Suppressor macrophage treated with lipopolysaccharide for 1 hour (primary cell): ENCODE measurements around the gene DHPS.
"Not testable (repeated sequence)": the region's sequence is repeated elsewhere in the genome, so short reads cannot be mapped to it uniquely, and the experiment has no call there.

Experiments
- DNase-seq, 3 donors: peaks; one replicate each; pipeline ENCODE4 v3.0.0-alpha.2; 2020 to 2022

Gene DHPS

DNA sequence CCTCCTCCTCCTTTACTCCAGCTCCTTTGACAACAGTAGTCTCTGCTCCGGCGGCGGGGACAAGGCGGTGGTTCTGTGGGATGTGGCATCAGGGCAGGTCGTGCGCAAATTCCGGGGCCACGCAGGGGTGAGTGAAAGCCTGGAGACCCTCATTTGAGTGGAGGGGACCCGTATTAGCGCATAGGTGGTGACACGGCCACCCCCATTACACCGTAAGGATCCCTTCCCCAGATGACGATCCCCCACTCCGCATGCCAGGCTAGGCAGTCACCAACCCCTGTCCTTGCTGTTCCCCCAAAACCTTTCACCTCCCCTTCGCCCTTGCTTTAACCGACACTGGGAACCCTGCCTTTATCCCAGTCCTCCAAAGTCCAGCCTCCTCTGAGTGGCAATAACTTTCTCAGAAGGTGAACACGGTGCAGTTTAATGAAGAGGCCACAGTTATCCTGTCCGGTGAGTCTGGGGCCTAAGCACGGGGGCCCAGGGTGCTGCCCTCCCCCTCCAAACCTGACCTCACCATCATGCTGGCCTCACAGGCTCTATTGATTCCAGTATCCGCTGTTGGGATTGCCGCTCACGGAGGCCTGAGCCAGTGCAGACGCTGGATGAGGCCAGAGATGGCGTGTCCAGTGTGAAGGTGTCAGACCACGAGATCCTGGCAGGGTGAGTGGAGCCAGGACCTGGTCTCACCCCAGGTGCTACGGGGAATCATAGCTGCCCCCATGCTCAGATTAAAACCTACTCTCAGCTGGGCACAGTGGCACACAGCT is 11.3 kb downstream of the DHPS start:
- DNase-seq = no peak

DNA sequence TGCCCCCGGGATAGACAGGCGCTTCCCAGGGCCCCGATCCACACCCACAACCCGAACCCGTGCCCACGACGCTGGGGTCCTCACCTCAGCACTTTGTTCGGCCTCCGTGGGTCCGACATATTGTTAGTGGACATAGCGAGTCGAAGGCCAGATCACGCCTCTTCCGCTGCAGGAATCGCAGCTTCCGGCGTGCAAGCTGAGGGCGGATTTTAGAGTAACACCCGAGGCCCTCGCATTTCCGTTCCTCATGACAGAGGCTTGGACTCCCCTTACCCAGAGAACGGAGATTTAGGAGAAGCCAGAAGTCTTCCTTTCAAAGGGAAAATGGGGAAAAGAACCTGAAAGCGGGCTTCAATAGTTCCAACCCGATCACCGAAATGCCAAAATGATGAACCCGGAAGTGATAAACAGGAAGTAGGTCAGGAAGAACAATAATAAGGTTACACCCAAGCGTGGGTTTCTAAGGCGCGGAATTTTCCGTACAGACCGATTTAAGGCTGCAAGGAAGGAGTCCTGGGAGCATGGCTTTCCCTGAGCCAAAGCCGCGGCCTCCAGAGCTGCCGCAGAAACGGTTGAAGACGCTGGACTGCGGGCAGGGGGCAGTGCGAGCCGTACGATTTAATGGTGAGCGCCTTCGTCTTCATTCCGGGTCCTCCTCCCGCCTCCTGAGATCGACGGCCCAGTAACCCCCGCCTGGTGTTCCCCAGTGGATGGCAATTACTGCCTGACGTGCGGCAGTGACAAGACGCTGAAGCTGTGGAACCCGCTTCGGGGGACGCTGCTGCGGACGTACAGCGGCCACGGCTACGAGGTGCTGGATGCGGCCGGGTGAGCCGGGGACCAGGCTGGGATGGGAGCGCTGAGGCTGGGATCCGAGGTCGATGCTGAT is 12.2 kb downstream of the DHPS start:
- DNase-seq = peak; percentile 89 to 90 (median 89)

DNA sequence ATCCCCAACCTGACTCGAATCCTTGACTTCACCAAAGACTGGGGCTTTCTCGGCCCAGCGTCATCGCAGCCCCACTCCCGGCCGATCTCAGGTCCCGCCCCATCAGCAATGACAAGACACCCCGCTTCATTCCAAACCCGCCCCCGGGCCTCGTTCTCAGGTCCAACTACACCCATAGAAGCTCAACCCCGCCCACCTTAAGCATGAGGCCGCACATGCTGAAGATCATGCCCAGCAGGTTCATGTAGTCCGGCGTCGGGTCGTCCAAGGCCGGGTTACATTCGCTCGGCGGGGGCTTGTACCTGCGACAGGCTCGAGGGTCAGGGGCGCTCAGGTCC is 12.8 kb downstream of the DHPS start:
- DNase-seq = peak; percentile 80 to 90 (median 82)

DNA sequence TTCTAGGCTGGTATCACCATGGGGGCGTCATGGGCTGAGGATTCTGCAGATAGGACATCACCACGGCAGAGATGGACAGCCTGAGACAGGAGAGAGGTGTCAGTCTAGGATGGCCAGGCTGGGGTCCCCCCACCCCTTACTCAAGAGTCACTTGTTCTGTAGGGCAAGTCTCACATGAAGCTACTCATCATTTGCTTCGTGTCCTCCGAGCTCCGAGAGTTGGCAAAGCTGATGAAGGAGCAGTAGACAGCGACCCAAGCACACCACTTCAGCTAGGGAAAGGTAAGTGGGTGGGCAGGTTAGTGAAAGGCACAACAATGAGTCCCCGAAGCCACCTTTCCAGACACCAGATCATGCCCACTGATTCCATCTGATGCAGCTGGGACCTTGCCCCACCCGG is 13.3 kb downstream of the DHPS start:
- no peak for DNase-seq

DNA sequence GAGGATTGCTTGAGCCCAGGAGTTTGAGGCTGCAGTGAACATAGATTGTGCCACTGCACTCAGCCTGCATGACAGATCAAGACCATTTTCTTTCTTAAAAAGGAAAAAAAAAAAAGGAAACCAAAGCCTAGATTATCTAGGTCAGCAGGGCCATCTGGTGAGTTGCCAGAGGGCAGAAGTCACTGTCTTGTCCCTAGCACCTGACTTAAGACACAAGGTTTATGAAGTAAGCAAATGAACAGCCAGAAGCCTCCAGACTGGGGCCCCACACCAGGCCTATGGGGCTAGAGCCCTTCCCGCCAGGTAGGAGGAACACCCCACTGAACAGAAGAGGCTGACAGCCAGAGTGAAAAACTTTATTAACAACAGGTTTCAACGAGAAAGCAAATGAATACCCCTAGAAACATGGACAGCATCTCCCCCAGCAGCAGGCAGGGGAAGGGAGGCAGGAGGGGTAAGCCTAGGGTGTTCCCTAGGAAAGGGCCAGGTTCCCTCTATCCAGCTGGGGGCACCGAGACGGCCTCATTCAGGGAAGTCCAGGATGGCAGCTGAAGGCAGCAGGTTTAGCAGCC is 13.9 kb downstream of the DHPS start:
- peak in 1 of 3 donors; percentile 10 for DNase-seq

DNA sequence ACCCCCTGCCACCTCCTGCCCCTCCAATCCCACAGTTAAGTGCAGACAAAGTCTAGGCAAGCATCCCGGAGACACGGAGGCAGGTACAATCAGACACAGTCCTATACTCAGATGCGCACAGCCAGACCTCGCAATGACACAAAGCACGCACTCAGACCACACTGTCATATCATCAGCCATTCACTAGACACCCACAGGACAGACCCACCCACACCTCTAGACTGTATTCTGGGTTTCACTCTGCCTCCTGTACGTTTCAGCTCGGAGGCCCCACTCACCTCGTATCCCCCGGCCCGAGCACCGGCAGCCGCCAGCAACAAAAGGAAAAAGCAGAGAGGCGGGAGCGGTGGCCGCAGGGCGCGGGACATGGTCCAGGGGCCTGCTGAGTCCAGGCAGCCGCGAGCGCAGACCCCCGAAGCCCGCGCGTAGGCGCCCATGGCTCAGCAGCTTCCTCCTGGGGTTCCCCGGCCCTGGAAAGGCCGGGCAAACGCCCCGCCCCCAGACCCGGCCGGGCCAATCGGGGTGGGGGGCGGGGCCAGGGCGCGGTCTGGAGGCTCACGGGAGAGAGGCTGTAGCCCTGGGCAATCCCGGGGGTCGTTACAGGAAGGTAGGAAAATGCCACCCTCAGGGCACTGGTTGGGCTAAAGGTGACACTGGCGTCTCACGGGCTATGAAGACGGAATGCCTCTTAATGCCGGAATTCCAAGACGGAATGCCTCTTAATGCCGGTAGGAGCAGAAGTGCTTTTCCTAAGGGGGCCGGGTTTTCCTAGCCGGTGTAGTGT is 15.2 kb downstream of the DHPS start, which contains the start of the genes MAN2B1 and WDR83:
Gene MAN2B1 (minus strand): TSS at position 478 of the 784 bp plus-strand sequence. CDS start 41 bp downstream, at position 437.
Gene WDR83 (plus strand): TSS at position 543 of the 784 bp plus-strand sequence. CDS start 2,984 bp downstream, outside the sequence.
- DNase-seq = peak; percentile 93 to 98 (median 96)

DNA sequence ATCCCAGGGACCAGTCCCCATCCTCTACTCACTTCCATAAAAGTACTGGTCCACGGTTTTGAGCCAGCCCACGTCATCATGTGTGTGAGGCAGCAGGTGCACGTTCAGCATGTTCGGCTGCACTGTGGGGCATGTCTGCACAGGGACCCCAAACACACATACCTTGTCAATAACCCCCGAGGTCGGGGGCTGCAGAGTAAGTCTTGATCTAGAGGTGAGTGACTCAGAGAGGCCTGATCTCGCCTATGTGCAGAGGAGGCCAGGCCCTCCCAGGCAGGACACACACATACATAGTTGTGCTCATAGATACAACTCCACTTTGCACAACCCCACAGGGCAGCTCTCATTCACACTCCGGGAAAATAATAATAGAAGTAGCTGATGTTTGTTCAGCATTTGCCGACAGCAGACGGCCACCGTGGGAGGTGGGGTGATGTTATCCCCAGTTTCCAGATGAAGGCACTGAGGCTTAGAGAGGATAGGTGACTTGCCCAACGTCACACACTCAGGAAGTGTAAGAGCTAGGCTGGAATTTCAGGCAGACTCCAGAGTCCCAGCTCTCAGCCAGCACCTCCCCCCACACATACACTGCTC is 15.9 kb downstream of the DHPS start:
- peak; percentile 51 to 53 (median 52) for DNase-seq

DNA sequence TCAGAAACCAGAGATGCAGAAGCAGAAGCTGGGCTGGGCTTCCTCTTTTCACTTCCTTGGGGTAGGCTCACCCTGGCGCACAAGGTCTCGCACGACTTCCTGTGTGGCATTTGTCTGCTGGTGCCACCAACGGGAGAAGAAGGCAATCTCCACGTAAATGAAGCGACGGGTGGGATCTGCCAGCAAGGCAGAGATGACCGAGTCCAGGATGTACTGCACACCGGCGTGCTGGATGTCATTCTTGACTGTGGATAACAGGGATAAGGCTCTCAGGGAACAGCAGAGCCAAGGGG is 16.5 kb downstream of the DHPS start:
- peak; percentile 93 to 95 (median 94) for DNase-seq

DNA sequence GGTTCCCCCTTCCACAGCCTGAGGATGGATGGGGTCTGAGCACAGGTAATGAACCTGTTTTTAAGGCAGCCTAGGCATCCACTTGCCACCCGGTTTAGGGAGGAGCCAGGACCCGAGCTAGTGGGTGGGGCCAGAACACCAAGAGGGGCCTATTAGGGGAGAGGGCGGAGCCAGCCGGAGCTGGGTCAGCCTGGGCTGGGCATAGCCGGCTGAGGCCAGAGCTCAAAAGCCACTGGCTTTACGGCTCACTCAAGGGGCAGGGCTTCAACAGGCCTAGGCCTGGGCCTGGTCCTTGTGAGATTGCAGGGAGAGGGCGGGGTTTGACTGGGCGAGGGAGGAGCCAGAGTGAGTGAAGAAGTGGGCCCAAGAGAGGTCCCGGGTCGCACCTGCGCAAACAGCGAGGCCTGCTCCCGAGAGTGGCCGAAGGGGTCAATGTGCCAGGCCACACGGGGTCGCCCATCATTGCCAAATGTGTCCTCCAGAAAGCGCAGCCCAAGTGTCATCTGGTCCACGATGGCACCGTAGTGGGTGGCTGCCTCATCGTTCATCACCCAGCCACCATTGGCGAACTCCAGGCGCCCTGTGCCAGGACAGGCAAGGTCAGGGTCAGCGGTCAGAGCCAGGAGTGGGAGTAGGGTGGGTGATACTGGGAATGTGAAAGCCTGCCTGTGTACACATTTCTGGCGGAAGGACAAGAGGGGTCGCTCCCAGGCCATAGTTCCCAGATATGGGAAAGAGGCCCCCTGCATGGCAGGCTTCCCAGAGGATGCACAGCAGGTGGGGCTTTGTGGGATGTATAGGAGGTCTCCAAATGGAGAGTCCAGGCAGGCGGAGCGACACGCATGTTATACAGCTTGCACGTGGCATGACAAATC is 17.0 kb downstream of the DHPS start:
- no peak for DNase-seq

DNA sequence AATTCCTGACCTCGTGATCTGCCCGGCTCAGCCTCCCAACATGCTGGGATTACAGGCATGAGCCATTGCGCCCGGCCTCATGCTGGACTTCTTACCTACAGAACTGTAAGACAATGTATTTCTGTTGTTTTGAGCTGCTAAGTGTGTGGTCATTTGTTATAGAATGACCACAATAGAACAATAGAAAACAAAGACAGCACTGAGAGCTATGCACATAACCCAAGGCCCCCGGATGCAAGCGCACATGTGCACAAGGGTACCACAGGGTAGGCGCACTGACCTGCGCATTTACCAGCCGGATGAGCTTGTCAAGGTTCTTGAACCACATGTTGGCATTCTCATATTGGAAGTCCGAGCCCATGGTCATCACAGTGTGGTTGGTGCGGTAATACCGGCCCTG is 20.7 kb downstream of the DHPS start:
- DNase-seq = no peak

DNA sequence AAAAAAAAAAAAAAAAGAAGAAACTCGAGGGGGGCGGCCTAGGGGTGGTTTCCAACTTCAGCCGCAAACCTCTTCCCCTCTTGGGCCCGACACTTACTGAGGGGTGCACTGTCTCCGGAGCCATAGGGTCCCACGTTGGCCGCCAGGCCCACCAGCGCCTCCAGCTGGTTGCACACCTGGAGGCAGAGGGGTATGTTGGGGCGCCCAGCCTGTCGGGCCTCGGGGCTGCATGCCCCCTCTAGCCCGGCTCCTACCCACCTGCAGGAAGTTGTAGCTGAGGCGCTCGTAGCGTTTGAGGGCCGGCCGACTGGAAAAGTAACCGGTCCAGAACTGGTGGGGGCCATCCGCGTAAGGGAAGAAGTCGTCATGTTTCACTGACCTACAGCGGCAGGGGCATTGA is 23.7 kb downstream of the DHPS start:
- DNase-seq = no peak

DNA sequence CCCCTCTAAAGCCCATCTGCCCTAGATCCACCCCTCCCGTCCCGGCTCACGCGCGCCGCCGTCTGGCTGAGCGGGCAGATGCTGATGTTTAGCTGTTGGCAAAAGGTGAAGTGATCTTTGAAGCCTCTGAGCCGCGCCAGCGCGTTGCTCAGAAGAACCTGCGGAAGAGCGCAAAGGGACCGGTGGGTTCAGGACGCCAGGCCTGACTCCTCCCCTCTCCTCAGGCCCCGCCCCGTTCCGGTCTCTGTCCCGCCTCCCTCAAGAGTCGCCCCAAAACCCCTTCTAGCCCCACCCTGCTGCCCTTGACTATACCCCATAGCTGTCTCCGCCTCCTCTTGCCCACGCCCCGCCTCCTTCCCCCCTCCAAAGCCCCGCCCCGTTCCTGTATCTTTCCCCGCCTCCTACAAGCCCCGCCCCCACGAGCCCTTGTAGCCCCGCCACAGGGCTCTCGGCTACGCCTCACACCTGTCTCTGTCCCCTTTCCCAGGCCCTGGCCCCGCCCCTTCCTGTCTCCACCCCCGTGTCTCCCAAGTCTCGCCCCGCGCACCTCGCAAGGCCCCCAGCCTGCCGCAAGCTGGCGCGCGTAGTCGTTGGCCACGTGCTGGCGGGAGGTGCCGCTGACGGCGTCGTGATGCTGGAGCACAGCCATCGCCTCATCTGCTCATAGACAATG is 24.6 kb downstream of the DHPS start:
- DNase-seq = peak in 2 of 3 donors; percentile 28 to 42

DNA sequence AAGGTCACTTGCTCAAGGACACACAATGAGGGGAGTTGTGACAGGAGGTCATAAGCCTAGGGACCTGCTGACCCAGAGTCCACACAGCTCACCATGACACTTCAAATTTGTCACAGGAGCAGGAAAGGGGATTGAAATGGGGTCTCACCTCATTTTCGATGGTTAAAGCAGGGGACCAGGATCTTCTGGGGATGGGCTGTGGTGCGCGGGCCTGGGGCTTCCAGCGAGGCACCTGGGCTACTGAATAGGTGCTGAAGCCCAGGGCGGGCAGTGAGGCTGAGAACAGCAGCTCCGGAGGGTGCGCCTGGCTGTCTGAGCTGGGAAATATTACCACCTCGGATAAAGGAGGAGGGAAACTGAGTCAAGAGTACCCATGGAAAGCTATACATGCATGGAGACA is 26.1 kb downstream of the DHPS start:
- no peak for DNase-seq

DNA sequence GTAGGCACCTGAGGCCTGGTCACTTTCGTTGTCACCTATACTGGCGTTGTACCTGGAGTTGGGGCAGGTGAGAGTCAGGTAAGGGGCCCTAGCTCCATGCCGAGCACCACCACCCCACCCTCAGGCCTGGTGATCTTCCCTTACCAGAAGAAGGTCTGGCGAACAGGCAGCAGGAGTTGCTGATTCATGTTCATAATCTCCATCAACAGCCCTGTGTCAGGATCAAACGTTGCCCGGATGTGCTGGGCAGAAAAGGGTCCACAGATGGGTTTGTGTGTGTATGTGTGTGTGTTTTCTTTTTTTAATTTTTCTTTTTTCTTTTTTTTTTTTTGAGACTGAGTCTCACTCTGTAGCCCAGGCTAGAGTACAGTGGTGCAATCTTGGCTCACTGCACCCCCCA is 29.5 kb downstream of the DHPS start:
- no peak for DNase-seq

DNA sequence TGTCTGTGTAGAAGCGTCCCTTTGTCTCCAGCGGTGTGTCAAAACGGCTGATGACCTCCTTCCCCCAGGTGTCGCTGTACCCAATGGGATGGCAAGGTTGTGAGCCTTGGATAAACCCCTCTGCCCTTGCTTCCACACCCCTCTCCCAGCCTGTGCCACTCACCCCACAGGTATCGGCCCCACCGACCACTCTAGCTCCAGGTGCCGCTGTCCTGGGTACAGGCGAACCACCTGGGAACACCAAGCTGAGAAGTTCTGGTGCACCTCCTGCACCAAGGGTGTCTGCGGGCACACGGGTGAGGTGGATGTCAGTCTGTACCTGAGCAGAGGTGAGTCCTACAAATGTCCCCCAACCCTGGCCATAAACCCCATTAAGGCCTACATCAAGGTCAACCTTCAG is 31.7 kb downstream of the DHPS start:
- DNase-seq = no peak

DNA sequence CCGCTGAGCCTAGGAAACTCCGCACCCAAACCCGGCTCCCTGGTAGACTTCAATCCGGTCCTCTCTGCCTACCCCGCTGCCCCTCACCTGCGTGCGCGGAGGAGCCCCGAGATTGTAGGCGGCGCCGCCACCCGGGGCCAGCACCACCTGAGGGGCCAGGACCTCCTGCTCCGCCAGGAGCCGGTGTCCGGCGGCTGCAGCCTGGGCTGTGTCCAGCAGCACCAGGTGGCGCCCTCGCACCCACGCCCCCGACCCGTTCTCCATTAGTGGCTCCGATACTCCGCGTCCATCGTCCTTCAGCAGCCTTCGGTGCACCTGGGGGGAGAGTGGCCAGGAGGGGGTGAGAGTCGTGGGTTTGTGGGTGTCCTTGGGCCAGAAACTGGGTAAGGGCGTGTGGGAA is 33.6 kb downstream of the DHPS start:
- no peak for DNase-seq

DNA sequence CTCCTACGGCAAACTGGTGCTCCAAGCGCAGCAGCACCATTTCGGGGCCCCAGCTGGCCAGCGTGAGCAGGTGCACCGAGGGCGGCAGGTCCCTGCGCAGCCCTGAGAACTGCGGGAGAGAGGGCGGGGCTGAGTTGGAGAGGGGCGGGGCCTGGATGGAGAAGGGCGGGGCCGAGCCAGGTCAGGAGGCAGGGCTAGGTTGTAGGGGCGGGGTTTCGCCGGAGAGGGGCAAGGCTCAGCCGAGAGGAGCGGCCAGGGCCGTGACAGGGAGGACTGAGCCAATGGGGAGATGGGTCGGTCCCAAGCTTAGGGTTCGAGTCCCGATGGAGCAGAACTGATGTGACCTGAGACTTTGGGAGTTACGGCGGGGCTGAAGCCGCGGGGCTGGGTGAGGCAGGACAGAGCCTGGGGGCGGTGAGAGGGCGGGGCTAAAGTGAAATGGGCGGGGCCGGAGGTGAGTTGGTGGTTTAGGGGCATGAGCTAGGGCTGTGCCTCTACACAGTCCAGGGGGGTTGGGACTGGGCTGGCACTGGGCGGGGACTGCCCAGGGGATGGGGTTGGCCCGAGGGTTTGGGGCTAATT is 34.1 kb downstream of the DHPS start:
- peak; percentile 56 to 77 (median 61) for DNase-seq

DNA sequence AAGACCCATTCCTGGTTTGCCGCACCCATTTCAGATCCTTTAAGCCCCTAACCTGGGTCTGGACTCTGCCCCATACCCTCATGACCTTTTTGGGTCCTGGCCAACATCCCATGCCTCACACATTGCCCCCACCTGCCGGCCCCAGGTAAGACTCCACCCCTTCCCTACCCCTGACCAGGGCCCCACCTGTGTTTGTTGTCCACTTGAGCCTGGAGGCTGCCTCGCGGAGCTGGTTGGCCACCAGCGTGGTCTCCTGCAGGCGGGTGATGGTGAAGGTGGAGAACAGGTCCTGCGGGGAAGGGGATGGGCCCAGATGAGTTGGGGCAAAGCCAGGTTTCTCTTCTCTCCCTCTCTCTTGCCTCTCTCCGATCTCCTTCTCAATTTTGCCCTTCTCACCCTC is 34.6 kb downstream of the DHPS start:
- DNase-seq = no peak

DNA sequence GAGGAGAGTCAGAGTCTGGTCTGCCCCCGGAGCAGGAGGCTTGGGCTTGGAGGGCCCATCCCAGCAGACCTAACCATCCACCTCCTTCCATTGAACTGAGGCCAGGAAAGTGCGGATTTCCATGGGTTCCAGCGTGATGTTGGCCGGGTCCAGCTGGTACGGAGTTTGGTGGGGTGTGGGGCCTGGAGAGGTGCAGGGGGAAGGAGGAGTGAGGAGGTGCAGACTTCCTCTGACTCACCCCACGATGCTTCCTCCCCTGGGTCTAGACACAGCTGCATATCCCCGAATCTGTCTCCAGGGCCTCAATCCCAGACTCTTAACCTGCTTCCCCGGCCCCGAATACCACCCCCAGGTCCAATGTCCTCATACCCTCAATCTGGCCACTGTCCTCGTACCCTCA is 35.1 kb downstream of the DHPS start:
- DNase-seq = no peak

DNA sequence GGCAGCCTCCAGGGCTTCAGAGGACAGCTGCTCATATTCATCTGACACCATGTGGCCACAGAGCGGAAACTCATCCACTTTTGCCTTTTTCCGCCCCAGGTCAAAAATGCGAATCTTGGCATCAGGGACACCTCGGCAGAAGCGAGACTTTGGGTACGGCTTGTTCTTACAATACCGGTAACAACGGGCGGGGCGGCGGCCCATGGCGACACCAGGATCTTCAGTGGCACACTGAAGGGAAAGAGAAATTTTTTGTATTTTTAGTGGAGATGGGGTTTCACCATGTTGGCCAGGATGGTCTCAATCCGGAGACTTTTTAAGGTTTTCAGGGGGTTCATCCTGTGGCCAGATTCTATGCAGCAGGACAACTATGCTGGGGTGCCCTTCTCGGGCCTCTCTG is 38.0 kb downstream of the DHPS start:
- DNase-seq = not testable (repeated sequence)

DNA sequence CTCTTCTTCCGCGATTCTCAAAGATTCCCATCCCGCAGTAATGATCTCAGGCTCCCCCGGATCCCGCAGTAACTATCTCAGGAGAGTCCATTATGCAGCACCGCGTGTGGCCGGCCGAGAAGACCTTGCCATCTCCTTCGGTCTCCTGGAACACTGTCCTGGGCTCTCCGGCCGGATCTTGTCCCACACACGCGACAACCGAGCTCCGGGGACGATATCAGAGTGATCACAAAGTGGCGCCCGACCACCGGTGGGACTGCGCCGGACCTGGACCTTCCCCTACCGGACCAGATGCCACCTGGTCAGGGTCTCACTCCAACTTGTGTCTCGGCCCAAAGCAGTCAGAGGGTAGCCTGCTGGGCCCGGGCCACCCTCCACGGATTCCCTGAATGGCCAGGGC is 39.2 kb downstream of the DHPS start:
- no peak for DNase-seq
